HT1080 (cell line): ENCODE results near the gene HMGCS2. TPM values are rescaled to one million over a fixed set of nuclear protein-coding genes. Genes with fewer than 3 reads are reported as not detected.

Experiments used
- DNase-seq: peaks from one replicate; pipeline ENCODE4 v3.0.0-alpha.2; 2015; ENCODE audit warnings: low read depth
- polyA plus RNA-seq, 2 experiments: library from polyadenylated mRNA; depleted of rRNA; stranded (reverse); fragments of >200 nt; gene quantifications; 2 replicates each; pipeline ENCODE4 v1.2.3, GENCODE V29; 2015
- total RNA-seq: library from RNA; depleted of rRNA; stranded (reverse); fragments of >200 nt; shearing (Covaris generic); gene quantifications from 2 replicates; pipeline ENCODE4 v1.2.3, GENCODE V29; 2014; rRNA removed

HMGCS2 gene
- total RNA-seq: not detected in 2 replicates
- not detected in 2 replicates for polyA plus RNA-seq (2015; cell fraction: cytosol; rRNA removed)
- not detected in 2 replicates for polyA plus RNA-seq (2015; cell fraction: nucleus; rRNA removed)

- DNase-seq: no peak
Observed at GRCh38 chr1:119768778-119769177, at the start of gene HMGCS2. TSS of gene HMGCS2 (minus strand) at chr1:119768905. CDS start at chr1:119768844, 61 bp downstream.

GRCh38 chr1:119818181-119818580 is 49.5 kb upstream of the HMGCS2 start:
- DNase-seq: no peak

- DNase-seq: peak; percentile 67
Observed at GRCh38 chr1:119816407-119816806, 47.7 kb upstream of the HMGCS2 start.

- no peak for DNase-seq
Observed at GRCh38 chr1:119815928-119816327, 47.2 kb upstream of the HMGCS2 start.

GRCh38 chr1:119815361-119815760 is 46.7 kb upstream of the HMGCS2 start:
- DNase-seq: peak; percentile 75

- DNase-seq: no peak
Observed at GRCh38 chr1:119814288-119814687, 45.6 kb upstream of the HMGCS2 start.

GRCh38 chr1:119811985-119812557 is 43.4 kb upstream of the HMGCS2 start:
- no peak for DNase-seq

GRCh38 chr1:119811387-119811786 is 42.7 kb upstream of the HMGCS2 start, which contains the start of gene REG4:
TSS of gene REG4 (minus strand) at chr1:119811460. CDS start at chr1:119808769, 2,691 bp downstream.
- no peak for DNase-seq

GRCh38 chr1:119808972-119809550 is 40.4 kb upstream of the HMGCS2 start:
- DNase-seq: peak; percentile 70

- peak; percentile 59 for DNase-seq
Observed at GRCh38 chr1:119808491-119808890, 39.8 kb upstream of the HMGCS2 start.

- DNase-seq: no peak
Observed at GRCh38 chr1:119806489-119806888, 37.8 kb upstream of the HMGCS2 start.

- no peak for DNase-seq
Observed at GRCh38 chr1:119805746-119806145, 37.0 kb upstream of the HMGCS2 start.

GRCh38 chr1:119805247-119805646 is 36.5 kb upstream of the HMGCS2 start:
- DNase-seq: no peak

- DNase-seq: no peak
Observed at GRCh38 chr1:119799599-119800177, 31.0 kb upstream of the HMGCS2 start.

- DNase-seq: no peak
Observed at GRCh38 chr1:119799003-119799402, 30.3 kb upstream of the HMGCS2 start.

- DNase-seq: no peak
Observed at GRCh38 chr1:119797606-119798005, 28.9 kb upstream of the HMGCS2 start.

GRCh38 chr1:119797162-119797561 is 28.5 kb upstream of the HMGCS2 start:
- no peak for DNase-seq

GRCh38 chr1:119795261-119796200 is 26.8 kb upstream of the HMGCS2 start:
- no peak for DNase-seq

GRCh38 chr1:119794876-119795240 is 26.2 kb upstream of the HMGCS2 start:
- no peak for DNase-seq

GRCh38 chr1:119794230-119794875 is 25.6 kb upstream of the HMGCS2 start:
- no peak for DNase-seq

GRCh38 chr1:119791377-119791776 is 22.7 kb upstream of the HMGCS2 start:
- no peak for DNase-seq
